GM21515 (cell line): ENCODE results near the gene GMCL1.
"Not testable (repeated sequence)": the region's sequence is repeated elsewhere in the genome, so short reads cannot be mapped to it uniquely, and the experiment has no call there.

ENCODE experiments used
- ATAC-seq: cut with Tn5 transposase; IDR thresholded peaks from one replicate; pipeline ENCODE4 v1.9.1; 2021; ENCODE audit not compliant: unreplicated experiment

GMCL1 gene

GRCh38 chr2:69846182-69847067 is 17.0 kb downstream of the GMCL1 start:
- no peak for ATAC-seq

GRCh38 chr2:69847068-69847828 is 17.8 kb downstream of the GMCL1 start:
- no peak for ATAC-seq

- ATAC-seq = no peak
Measured at GRCh38 chr2:69848186-69848790, 18.8 kb downstream of the GMCL1 start.

GRCh38 chr2:69858261-69858660 is 28.8 kb downstream of the GMCL1 start:
- ATAC-seq = no peak

GRCh38 chr2:69863298-69863697 is 33.8 kb downstream of the GMCL1 start:
- no peak for ATAC-seq

GRCh38 chr2:69888451-69888850 is 59.0 kb downstream of the GMCL1 start:
- ATAC-seq = no peak

GRCh38 chr2:69889302-69889701 is 59.8 kb downstream of the GMCL1 start:
- ATAC-seq = no peak

- no peak for ATAC-seq
Measured at GRCh38 chr2:69890881-69891280, 61.4 kb downstream of the GMCL1 start.

- ATAC-seq = not testable (repeated sequence)
Measured at GRCh38 chr2:69892838-69893424, 63.5 kb downstream of the GMCL1 start.

GRCh38 chr2:69893684-69894551 is 64.5 kb downstream of the GMCL1 start, which contains the start of gene SNRNP27:
Gene SNRNP27 (plus strand): TSS chr2:69893956. CDS start chr2:69893985, 29 bp downstream.
- peak; percentile 65 for ATAC-seq

GRCh38 chr2:69894737-69895136 is 65.3 kb downstream of the GMCL1 start:
- not testable (repeated sequence) for ATAC-seq

GRCh38 chr2:69902213-69902922 is 72.9 kb downstream of the GMCL1 start:
- no peak for ATAC-seq

GRCh38 chr2:69907216-69907615 is 77.8 kb downstream of the GMCL1 start:
- ATAC-seq = no peak

GRCh38 chr2:69911985-69912563 is 82.6 kb downstream of the GMCL1 start:
- ATAC-seq = no peak

- ATAC-seq = peak; percentile 85
Measured at GRCh38 chr2:69914164-69914949, 84.9 kb downstream of the GMCL1 start.

- ATAC-seq = no peak
Measured at GRCh38 chr2:69914950-69915945, 85.8 kb downstream of the GMCL1 start, which contains the start of gene MXD1. Gene MXD1 (plus strand): TSS chr2:69915109. CDS start chr2:69915331, 222 bp downstream.

- no peak for ATAC-seq
Measured at GRCh38 chr2:69916106-69916505, 86.6 kb downstream of the GMCL1 start.
